GM21825 (cell line): ENCODE results near the gene ARFGAP1.
"Not testable (repeated sequence)": the region's sequence is repeated elsewhere in the genome, so short reads cannot be mapped to it uniquely, and the experiment has no call there.

Experiments used
- ATAC-seq: cut with Tn5 transposase; IDR thresholded peaks from one replicate; pipeline ENCODE4 v1.9.1; 2021; ENCODE audit warnings: mild to moderate bottlenecking, moderate library complexity; ENCODE audit not compliant: unreplicated experiment

Gene ARFGAP1

GRCh38 chr20:63330940-63331339, 58.3 kb downstream of the ARFGAP1 start:
- no peak for ATAC-seq

GRCh38 chr20:63331741-63332400, 59.3 kb downstream of the ARFGAP1 start:
- ATAC-seq, result no peak

- ATAC-seq, result no peak
These were observed 60.1 kb downstream of the ARFGAP1 start for GRCh38 chr20:63332488-63333240.

GRCh38 chr20:63333241-63333836, 60.7 kb downstream of the ARFGAP1 start:
- no peak for ATAC-seq

- ATAC-seq, result no peak
These were observed 61.7 kb downstream of the ARFGAP1 start for GRCh38 chr20:63334356-63334755.

GRCh38 chr20:63335060-63335459, 62.4 kb downstream of the ARFGAP1 start:
- ATAC-seq, result not testable (repeated sequence)

GRCh38 chr20:63335711-63336110, 63.1 kb downstream of the ARFGAP1 start:
- no peak for ATAC-seq

- ATAC-seq, result no peak
These were observed 63.7 kb downstream of the ARFGAP1 start for GRCh38 chr20:63336232-63336752.

- no peak for ATAC-seq
These were observed 65.3 kb downstream of the ARFGAP1 start for GRCh38 chr20:63337786-63338420.
